Kidney epithelial cell (primary cell): Measurements from ENCODE around the gene TRPM4. TPM values are rescaled to one million over a fixed set of nuclear protein-coding genes. Genes with fewer than 3 reads are reported as not detected.
"Not testable (repeated sequence)": the region's sequence is repeated elsewhere in the genome, so short reads cannot be mapped to it uniquely, and the experiment has no call there.

Experiments
- DNase-seq: peaks from one replicate; pipeline ENCODE4 v3.0.0-alpha.2; 2010; ENCODE audit warnings: low read depth
- H3K27me3 ChIP-seq: 2 replicates; pipeline ENCODE4 v1.6.0; 2011; ENCODE audit warnings: low read length; ENCODE audit not compliant: control insufficient read depth, insufficient read depth
- H3K36me3 ChIP-seq: 2 replicates; pipeline ENCODE4 v1.5.1; 2011; ENCODE audit warnings: low read length; ENCODE audit not compliant: control insufficient read depth, insufficient read depth
- H3K4me3 ChIP-seq: 2 replicates; pipeline ENCODE4 v1.5.1; 2011; ENCODE audit warnings: low read depth, mild to moderate bottlenecking, control low read depth, low read length
- total RNA-seq: library from RNA; depleted of rRNA; stranded (reverse); fragments of >200 nt; gene quantifications from 2 replicates; pipeline ENCODE4 v1.2.3, GENCODE V29; 2015
- TF ChIP-seq, protein P1 (sequence below): IDR thresholded peaks from 2 replicates; pipeline ENCODE4 v1.5.1; 2011; ENCODE audit warnings: mild to moderate bottlenecking, moderate library complexity, low read length, control low read depth, inconsistent platforms; ENCODE audit not compliant: insufficient read depth, poor library complexity, severe bottlenecking

TRPM4 gene
- total RNA-seq, 1 donor from 2014 or later: 13.5 TPM

DNA sequence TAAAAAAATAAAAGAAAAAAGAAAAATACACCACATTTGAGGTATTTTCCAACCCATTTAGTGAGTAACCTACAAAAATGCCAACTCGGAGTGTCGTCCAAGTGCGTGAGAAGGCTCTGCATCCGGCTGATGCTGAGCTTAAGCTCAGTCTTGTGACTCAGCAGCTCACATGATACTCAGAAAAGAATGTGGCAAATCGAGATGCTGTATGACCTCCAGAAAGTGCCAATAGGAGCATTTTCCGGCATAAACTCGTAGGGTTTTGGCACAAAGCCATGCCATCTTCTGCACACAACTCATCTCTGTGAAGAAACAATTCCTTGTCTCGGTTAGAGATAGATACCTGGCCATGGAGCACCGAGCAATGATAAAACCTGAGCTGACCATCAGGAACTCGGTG is 58.5 kb downstream of the TRPM4 start:
- no peak overlapping the region for H3K4me3 ChIP-seq
- H3K27me3 ChIP-seq: no peaks in the 10 kb centered on the region
- no peak for DNase-seq
- TF ChIP-seq, protein P1, sequence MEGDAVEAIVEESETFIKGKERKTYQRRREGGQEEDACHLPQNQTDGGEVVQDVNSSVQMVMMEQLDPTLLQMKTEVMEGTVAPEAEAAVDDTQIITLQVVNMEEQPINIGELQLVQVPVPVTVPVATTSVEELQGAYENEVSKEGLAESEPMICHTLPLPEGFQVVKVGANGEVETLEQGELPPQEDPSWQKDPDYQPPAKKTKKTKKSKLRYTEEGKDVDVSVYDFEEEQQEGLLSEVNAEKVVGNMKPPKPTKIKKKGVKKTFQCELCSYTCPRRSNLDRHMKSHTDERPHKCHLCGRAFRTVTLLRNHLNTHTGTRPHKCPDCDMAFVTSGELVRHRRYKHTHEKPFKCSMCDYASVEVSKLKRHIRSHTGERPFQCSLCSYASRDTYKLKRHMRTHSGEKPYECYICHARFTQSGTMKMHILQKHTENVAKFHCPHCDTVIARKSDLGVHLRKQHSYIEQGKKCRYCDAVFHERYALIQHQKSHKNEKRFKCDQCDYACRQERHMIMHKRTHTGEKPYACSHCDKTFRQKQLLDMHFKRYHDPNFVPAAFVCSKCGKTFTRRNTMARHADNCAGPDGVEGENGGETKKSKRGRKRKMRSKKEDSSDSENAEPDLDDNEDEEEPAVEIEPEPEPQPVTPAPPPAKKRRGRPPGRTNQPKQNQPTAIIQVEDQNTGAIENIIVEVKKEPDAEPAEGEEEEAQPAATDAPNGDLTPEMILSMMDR: no peak
- no peaks in the 10 kb centered on the region for H3K36me3 ChIP-seq

DNA sequence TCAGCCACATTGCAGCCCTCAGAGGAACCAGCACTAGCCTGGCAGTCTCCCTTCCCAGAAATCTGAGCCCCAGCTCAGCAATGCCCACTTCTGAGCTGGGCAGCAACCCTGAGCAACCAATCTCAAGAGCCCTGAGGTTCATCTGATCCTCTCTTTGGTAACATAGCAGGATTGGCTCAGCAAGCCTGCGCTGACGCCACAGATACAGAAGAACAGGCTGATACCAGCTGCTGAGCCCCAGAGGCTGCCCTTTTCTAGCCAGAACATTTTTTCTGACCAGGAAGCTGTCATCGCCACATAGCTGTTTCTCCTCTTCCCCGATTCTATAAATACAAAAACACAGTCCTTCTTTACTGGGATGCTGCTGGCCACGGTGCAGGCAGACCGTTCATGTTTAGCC is 59.8 kb downstream of the TRPM4 start:
- no peak for DNase-seq
- TF ChIP-seq, protein P1: no peak
- H3K36me3 ChIP-seq: no peaks in the 10 kb centered on the region
- no peaks in the 10 kb centered on the region for H3K27me3 ChIP-seq
- no peak overlapping the region for H3K4me3 ChIP-seq

DNA sequence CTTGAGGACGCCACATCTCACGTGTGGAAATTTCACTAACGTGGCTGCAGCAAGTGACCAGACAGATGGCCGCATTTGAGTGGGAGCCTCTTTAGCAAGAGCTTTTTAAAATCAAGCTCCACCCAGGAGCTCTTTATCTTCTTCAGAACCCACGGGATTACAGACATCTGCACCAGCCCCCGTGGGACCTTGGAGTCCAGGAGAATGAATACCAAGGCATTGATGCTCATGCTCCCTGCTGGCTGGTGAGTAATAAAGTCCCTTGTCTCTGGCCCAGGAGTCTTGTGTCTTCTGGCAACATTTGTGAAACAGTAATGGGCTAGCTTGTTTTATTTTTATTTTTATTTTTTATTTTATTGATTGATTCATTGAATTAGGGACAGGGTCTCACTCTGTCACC is 64.4 kb downstream of the TRPM4 start:
- H3K4me3 ChIP-seq: no peak overlapping the region
- H3K27me3 ChIP-seq: no peaks in the 10 kb centered on the region
- TF ChIP-seq, protein P1: no peak
- no peak for DNase-seq
- no peaks in the 10 kb centered on the region for H3K36me3 ChIP-seq

DNA sequence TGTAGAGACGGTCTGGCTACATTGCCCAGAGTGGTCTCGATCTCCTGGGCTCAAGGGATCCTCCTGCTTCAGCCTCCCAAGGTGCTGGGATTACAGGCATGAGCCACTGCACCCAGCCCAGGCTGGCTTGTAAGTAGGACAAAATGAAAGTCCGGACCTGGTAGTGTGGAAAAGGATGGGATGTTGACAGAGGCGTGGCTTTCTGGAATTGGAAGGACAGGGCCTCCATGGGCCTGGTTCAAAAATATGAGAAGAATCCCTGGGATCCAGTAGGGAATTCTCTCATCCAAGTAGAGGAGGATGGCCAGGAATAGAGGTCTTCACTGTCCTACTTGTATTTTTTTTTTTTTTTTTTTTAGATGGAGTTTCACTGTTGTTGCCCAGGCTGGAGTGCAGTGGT is 64.9 kb downstream of the TRPM4 start:
- no peak for DNase-seq
- Histone ChIP-seq H3K27me3 (no peaks in the 10 kb centered on the region), H3K4me3 (no peak overlapping the region), H3K36me3 (no peaks in the 10 kb centered on the region)
- TF ChIP-seq, protein P1: no peak

DNA sequence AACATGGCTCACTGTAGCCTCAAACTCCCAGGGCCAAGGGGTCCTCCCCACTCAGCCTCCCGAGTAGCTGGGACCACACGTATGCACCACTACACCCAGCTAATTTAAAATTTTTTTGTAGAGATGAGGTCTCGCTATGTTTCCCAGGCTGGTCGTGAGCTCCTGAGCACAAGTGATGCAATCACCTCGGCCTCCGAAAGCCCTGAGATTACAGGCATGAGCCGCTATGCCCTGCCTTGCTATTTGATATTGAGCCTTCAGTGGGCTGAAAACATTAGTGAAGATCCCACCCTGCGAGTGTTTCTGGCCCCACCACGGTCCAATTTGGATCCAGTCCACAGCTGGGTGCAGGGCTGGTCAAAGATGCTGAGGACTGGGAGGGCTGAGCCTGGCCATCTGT is 65.9 kb downstream of the TRPM4 start:
- no peaks in the 10 kb centered on the region for H3K36me3 ChIP-seq
- H3K27me3 ChIP-seq: no peaks in the 10 kb centered on the region
- H3K4me3 ChIP-seq: no peak overlapping the region
- TF ChIP-seq, protein P1: no peak
- DNase-seq: no peak

DNA sequence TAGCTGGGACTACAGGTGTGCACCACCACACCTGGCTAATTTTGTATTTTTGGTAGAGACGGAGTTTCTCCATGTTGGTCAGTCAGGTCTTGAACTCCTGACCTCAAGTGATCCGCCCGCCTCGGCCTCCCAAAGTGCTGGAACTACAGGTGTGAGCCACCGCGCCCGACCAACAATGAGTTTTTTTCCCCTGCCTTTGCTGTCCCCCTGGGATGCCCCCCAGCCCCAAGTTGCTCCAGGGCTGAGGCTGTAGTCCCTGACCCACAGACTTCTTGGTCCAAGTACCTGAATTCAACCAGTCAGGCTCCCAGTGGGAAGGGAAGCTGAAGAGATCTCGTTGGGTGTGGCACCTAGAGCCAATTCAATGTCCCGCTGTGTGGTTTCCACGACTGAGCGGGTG is 66.8 kb downstream of the TRPM4 start:
- not testable (repeated sequence) for H3K36me3 ChIP-seq, H3K27me3 ChIP-seq, H3K4me3 ChIP-seq

More for the DNA sequence above, 66.8 kb downstream of the TRPM4 start:
- DNase-seq: not testable (repeated sequence)
